Panc1 (cell line): ENCODE measurements around the gene TBC1D26.
"Not testable (repeated sequence)": the region's sequence is repeated elsewhere in the genome, so short reads cannot be mapped to it uniquely, and the experiment has no call there.

Source experiments
- CTCF ChIP-seq: fragments of 450-650 bp; IDR thresholded peaks from 2 replicates; pipeline ENCODE4 v1.5.1; 2017; ENCODE audit warnings: mild to moderate bottlenecking
- POLR2AphosphoS5 ChIP-seq: IDR thresholded peaks from 2 replicates; pipeline ENCODE4 v1.6.1; 2012; ENCODE audit warnings: mild to moderate bottlenecking, low read depth, low read length, moderate library complexity
- SIN3A ChIP-seq: IDR thresholded peaks from 2 replicates; pipeline ENCODE4 v1.6.1; 2012; ENCODE audit warnings: low read depth, mild to moderate bottlenecking, low read length, moderate library complexity, borderline replicate concordance; ENCODE audit not compliant: insufficient read depth

GRCh38 chr17:15733174-15733789, 1.2 kb downstream of the TBC1D26 start:
- not testable (repeated sequence) for TF ChIP-seq CTCF, SIN3A, POLR2AphosphoS5
